GM12801 (cell line): ENCODE results near the gene TAF4B.

ENCODE experiments used
- TF ChIP-seq, protein P1 (sequence below): IDR thresholded peaks from one replicate; pipeline ENCODE4 v1.5.1; 2011; ENCODE audit warnings: control low read depth; ENCODE audit not compliant: insufficient read length; ENCODE audit errors: extremely low read depth

The TAF4B gene

DNA sequence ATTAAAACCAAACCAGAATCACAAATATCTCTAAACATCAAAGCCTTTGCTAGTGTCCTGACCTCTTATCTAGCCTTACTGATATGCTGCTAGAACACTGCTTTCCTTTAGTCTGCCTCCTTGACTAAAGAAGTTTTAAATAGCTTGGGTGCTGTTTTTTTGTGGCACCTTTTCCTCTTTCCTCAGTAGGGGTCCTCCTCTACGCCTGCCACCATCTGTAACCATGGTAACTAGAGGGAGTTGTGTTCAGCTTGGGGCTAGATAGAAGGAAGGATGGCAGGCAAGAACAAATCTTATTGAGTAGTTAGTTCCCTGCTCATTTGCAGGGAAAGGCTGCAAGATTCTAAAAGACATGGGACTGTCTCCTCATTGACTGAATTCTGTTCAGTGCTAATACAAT lies 86.0 kb downstream of the TAF4B start:
- TF ChIP-seq, protein P1, sequence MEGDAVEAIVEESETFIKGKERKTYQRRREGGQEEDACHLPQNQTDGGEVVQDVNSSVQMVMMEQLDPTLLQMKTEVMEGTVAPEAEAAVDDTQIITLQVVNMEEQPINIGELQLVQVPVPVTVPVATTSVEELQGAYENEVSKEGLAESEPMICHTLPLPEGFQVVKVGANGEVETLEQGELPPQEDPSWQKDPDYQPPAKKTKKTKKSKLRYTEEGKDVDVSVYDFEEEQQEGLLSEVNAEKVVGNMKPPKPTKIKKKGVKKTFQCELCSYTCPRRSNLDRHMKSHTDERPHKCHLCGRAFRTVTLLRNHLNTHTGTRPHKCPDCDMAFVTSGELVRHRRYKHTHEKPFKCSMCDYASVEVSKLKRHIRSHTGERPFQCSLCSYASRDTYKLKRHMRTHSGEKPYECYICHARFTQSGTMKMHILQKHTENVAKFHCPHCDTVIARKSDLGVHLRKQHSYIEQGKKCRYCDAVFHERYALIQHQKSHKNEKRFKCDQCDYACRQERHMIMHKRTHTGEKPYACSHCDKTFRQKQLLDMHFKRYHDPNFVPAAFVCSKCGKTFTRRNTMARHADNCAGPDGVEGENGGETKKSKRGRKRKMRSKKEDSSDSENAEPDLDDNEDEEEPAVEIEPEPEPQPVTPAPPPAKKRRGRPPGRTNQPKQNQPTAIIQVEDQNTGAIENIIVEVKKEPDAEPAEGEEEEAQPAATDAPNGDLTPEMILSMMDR, result no peak

DNA sequence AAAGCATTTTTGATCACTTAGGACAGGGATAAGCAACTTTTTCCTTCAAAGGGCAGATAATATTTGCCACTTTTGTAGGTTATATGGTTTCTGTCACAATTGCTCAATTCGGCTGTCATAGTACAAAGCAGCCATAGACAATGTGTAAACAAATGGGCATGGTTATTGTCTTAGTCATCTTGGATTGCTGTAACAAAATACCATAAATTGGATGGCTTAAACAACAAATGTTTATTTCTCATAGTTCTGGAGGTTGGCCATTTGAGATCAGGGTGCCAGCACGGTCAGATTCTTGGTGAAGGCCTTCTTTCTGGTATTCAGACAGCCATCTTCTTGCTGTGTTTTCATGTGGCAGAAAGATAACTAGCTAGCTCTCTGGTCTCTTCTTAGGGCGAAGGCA lies 91.2 kb downstream of the TAF4B start:
- TF ChIP-seq, protein P1, result no peak

DNA sequence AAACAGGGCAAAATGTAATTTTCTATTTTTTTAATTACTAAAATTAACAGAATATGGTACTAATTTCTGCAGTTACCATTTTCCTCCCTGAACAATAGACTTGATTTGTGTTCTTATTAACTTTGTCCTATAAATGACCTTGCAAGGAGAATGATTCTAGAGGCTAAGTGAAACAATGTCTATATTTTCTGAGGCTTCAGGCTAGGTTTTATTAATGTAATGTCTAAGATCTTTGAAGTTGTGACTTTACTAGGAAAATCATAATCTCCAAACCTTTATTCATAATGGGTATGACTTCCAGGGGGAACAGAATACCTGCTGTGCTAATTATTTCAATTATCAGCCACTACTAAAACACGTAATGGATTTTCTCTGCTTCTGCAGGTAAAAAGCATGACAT lies 94.4 kb downstream of the TAF4B start:
- TF ChIP-seq, protein P1, result no peak

- TF ChIP-seq, protein P1, result no peak
Measured at GRCh38 chr18:26322890-26323653, 96.8 kb downstream of the TAF4B start.

- TF ChIP-seq, protein P1, result no peak
Measured at GRCh38 chr18:26325771-26326170, 99.5 kb downstream of the TAF4B start.

DNA sequence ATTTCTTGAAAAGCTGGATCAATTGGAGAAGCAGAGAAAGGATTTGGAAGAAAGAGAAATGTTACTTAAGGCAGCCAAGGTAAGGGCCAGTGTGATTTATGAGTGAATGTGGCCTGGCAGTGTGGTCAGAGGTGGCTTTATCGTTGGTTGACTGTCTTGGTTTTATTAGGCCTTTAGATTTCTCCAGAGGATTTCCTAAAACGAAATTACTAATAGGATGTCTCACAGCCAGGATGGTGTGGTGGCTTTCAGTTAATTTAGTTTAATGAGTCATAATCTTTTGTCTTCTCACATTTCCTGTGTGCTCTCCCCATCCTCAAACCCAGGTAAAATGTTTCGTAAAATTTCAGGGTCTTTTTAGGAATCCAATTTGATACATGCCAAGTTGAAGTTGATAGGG lies 100.8 kb downstream of the TAF4B start:
- TF ChIP-seq, protein P1, result no peak

GRCh38 chr18:26332991-26333390 lies 106.7 kb downstream of the TAF4B start:
- TF ChIP-seq, protein P1, result no peak
